Esophagus mucosa (tissue), 1 donor: ENCODE measurements around the gene TSGA10IP. TPM values are rescaled to one million over a fixed set of nuclear protein-coding genes. Genes with fewer than 3 reads are reported as not detected.

Experiments used
- ATAC-seq: fragments of 200-7000 bp; cut with Tn5 transposase; one replicate; pipeline ENCODE4 v1.9.1; 2020
- total RNA-seq: library from RNA; stranded (reverse); gene quantifications from one replicate; pipeline ENCODE4 v1.2.4, GENCODE V29; 2023
- donor health status: DM: yes; HTN: yes; CAD: no.

TSGA10IP gene
- total RNA-seq, 1 donor from 2014 or later: not detected

DNA sequence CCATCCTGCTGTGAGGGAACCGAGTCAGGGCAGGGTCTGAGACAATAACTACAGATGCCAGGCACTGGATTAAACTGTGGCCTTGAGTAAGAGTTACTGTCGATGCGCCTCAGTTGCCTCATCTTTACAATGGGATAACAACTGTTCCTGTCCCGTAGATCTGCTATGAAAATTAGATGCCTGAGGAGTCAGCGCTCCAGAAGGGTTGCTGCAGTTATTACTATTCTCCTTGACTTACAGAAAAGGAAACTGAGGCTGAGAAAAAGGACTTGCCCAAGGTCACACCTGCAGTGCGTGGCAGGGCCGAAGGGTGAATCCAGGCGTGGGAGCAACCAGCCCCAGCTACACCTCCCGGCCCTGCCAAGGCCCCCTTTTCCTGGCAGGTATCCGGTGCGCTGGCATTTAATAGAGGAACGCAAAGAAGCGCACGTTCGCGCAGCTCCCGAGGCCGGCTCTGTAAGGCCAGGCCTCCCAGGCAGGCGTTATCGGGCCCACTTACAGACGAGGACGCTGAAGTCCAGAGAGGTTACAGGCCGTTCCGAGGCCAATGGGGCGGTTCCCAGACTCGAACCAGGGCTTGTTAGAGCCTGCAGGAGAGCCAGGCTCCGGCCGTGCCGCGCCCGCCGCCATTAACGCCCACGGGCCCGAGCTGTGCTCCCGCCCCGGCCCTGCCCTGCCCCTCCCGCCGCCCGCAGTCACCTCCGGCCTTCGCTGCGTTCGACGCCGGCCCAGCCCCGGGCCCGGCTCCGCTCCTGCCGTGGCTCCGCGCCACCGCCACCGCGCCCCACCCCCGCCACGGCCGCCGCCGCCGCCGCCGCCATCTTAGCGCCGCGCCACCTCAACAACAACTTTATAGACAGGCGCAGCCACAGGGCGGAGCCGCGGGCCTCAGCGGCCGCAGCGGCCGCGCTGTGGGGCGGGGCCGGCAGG is 26.8 kb upstream of the TSGA10IP start, which contains the start of gene C11orf68:
Gene C11orf68 (minus strand): TSS at position 852 of the 930 bp plus-strand sequence. CDS start 31 bp downstream, at position 821.
- ATAC-seq: no peak

DNA sequence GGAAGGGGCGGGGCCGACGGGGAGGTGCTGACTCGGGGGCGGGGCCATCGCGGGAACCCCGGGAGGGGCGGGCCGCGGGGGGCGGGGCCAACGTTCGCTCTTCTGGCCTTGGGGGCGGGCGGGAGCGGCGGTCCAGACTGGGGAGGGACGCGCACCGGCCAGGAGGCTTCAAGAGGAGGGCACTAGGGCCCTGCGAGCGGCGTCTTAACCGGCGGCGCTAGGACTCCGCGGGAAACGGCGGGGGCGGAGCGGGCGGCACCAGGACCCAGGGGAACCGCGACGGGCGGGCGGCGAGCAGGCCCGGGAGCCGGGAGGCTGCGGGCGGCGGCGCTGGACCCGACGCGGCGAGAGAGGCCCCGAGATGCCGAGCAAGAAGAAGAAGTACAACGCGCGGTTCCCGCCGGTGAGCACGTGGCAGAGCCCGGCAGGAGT is 26.1 kb upstream of the TSGA10IP start, which contains the start of gene DRAP1:
Gene DRAP1 (plus strand): TSS at position 286 of the 432 bp plus-strand sequence. CDS start 76 bp downstream, at position 362.
- peak; percentile 84 for ATAC-seq

DNA sequence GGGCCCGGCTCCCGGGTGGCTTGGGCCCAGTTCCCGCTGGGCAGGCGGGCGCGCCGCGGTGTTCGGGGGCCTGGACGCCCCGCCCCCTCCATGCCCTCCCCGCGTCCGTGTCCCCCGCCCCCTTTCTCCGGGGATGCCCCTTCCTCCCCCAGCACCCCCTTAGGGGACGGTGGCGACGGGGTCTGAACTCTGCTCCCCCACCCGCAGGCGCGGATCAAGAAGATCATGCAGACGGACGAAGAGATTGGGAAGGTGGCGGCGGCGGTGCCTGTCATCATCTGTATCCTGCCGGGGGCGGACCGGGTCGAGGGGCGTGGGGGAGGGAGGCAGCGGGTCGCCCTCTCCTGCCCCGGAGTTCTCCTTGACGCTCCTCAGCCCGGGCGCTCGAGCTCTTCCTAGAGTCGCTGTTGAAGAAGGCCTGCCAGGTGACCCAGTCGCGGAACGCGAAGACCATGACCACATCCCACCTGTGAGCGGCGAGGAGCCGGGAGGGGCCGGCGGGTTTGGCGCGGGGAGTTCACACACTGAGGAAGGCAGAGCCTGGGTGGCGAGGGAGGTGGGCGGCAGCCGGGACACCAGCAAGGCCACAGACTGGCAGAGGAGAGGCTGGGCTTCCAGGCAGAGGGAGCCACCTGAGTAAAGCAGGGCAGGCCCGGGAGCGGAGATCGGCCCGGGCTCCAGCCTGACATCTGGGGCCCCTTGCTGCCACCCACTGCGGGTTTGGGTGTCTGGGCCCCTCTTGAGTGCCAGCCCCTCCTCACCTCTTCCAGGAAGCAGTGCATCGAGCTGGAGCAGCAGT is 25.5 kb upstream of the TSGA10IP start:
- ATAC-seq: peak; percentile 12

DNA sequence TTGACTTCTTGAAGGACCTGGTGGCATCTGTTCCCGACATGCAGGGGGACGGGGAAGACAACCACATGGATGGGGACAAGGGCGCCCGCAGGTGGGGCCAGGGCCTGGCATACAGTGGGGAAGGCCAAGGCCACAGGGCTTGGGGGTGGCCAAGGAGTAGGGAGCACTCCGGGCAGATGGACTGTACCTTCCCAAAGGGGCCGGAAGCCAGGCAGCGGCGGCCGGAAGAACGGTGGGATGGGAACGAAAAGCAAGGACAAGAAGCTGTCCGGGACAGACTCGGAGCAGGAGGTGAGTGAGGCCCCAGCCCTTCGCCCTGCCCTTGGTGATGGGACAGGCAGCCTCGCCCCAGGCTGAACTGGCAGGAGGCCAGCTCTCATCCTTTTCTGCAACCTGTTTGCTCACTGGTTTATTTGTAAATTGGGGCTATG is 24.9 kb upstream of the TSGA10IP start:
- no peak for ATAC-seq

DNA sequence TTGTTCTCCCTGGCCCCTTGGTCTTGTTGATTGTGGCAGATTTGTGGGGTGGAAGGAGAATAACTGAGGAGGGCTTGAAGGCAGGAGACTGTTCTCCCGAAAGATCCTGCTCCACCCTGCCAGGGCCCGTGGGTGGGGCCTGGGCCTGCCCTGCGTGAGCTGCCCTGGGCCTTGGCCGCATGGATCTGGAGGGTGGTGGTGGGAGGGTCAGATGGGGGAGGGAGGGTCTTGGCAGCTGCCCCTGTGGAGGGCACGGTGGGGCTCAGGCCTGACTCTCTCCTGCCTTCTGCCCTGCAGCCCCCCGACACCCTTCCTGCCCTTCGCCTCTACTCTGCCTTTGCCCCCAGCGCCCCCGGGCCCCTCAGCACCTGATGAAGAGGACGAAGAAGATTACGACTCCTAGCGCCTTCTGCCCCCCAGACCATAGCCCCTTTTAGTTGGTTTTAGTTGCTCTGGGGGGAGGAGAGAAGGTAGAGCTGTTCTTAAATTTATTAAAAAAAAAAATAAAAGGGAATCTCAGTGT is 24.2 kb upstream of the TSGA10IP start:
- no peak for ATAC-seq

DNA sequence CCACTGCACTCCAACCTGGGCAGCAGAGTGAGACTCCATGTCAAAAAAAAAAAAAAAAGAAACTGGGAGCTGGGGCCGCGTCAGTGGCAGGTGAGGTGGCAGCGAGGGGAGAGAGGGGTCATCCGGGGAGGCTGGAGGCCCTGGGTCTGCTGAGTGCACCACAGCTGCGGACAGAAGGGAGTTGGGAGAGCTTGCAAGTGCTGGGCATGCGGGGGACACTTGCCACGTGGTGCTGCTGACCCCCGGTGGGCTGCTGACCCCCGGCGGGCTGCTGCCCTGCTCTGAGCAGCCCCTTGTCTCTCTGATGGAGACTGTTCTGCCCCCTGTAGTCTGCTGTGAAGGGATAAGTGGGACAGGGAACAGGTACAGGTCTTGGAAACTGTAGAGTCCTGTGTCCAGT is 23.4 kb upstream of the TSGA10IP start:
- ATAC-seq: no peak

DNA sequence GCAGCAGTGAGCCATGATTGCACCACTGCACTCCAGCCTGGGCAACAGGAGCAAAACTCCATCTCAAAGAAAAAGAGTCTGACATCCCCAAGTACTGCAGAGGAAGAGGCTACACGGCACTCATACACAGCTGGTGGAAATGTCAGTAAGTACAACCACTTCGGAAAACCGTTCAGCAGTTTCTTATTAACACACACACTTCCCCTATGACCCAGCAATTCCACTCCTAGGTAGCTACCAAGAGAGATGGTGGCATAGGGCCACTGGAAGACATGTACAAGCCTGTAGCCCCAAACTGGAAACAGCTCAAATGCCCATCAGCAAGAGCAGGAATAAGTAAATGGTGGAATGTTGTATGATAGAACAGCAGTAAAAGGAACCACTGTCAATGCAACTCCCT is 22.7 kb upstream of the TSGA10IP start:
- no peak for ATAC-seq

DNA sequence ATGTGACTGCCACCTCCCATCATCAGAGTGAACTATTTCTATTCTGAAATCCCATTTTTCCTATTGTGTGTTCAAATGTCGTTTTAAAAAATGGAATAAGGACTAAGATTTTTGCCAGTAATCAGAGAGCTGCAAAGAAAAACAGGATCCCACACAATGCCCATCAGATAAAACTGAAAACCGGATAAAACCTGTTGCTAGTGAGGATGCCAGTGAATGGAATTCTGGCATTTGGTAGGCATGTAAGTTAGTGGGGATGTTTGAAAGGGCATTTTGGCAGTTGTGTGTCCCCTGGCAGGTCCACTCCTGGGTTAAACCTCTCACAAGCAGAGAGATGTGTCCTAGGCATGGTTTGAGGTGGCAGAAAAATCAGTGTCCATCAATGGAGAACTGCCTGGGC is 19.9 kb upstream of the TSGA10IP start:
- ATAC-seq: no peak

DNA sequence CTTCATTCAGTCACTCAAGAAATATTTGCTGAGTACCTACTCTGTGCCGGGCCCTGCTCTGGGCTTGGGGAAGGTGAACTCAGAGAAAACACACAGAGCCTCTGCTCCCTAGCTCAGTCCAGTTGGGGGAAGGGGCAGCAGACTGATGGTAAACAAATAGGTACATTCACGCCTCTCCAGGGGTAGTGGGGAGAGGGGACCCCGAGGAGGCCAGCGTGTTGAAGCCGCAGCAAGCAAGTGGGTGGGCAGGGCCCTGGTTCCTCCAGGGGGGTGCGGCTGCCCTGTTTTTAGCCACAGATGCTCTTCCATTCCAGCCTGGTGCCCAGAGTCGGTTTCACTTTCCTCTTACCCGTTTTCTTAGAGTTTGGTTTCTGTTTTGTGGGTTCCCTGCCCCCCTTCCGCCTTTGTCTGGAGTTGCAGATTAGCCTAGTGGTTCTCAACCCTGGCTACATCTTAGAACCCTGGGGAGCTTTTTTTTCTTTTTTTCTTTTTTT is 17.3 kb upstream of the TSGA10IP start:
- peak; percentile 24 for ATAC-seq

DNA sequence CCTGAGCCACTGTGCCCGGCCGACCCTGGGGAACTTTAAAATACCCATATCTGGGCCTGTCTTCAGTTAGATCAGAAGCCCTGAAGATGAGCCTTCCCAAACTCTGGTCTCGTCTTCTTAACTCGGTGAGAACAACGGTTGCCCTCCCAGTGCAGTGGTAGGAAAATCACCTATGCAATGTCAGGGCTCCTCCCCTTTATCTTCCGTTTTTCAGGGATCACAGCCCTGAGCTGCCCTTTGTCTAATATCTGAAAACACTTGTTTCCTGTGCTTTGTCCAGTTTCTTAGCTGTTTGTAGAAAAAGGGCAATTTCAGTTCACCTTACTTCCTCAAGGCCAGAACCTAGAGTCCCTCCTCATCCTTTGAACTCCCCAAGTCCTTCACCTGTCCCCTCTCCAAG is 16.6 kb upstream of the TSGA10IP start:
- ATAC-seq: no peak

DNA sequence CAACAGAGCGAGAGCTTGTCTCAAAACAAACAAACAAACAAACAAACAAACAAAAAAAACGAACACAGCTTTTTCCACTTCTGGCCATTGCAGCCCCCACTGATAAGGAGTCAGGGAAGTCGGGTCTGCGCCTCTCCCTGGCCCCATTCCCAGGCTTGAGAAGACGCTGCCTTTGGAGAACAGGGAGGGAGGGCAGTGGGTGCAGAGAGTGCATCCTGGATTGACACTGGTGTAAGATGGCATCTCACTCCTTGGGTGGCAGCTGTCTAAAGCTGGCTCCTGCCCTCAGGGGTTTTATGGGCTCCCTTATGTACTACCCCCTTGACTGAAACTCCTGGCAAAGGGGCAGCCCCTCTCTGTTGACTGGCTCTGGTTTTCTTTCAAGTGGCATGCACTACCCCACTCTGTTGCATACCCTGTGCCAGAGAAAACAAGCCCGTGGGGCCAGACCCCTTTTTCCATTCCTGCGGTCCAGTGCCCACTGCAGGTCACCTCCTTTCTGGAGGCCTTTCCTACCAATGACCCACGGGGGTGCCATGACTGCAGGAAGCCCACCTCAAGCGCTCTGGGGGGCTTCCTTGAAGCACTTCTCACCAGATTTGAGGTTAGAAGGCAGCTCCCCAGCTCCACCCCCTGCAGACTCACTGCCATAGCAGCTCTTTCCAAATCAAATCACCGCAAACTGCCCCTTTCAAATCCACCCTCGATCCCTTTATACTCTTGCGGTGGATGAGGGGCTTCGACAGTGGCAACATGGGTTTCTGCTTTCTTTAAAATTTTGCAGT is 13.3 kb upstream of the TSGA10IP start:
- no peak for ATAC-seq

DNA sequence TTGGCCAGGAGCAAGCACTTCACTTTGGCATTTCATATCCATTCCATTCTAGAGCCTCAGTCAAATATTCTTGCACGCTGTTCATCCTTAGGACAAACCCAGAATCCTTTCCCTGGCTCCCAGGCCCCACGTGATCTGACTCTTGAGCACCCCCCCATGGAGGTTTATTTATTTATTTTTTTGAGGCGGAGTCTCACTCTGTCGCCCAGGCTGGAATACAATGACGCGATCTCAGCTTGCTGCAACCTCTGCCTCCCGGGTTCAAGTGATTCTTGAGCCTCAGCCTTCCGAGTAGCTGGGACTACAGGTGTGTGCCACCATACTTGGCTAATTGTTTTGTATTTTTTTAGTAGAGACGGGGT is 12.7 kb upstream of the TSGA10IP start:
- ATAC-seq: peak; percentile 35

DNA sequence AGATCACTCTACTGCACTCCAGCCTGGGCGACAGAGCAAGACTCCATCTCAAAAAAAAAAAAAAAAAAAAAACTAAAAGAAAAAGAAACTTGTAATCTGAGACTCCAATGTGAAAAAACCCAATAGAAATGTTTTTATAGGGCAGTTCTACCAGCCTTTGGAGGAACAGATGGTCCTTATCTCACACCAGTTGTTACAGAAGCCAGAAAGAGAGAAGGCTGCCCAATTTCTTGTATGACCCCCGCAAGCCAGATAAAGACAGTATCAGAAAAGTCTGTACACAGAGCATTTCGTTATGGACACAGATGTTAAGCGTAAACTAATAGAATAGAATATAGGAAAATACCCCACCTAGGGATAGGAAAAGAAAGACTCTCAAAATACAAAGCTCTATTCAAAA is 11.3 kb upstream of the TSGA10IP start:
- ATAC-seq: no peak

DNA sequence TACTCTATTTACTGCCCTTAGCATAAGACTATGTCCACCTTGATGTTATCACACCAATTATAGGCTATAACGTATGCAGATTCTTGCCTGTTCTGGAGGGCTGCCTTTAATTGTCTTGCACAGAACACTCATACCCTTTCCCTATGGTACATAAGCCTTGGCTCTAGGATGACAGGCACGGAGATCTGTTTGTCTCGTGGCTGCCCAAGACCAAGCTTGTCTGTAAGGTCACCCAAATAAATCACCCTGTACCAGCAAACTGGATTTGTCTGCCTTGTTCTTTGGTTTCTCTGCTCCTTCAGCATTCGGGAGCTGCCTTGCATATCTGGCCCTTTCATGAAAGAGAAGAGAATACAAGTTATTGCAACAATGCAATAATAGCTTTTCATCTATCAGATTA is 7.5 kb upstream of the TSGA10IP start:
- no peak for ATAC-seq

DNA sequence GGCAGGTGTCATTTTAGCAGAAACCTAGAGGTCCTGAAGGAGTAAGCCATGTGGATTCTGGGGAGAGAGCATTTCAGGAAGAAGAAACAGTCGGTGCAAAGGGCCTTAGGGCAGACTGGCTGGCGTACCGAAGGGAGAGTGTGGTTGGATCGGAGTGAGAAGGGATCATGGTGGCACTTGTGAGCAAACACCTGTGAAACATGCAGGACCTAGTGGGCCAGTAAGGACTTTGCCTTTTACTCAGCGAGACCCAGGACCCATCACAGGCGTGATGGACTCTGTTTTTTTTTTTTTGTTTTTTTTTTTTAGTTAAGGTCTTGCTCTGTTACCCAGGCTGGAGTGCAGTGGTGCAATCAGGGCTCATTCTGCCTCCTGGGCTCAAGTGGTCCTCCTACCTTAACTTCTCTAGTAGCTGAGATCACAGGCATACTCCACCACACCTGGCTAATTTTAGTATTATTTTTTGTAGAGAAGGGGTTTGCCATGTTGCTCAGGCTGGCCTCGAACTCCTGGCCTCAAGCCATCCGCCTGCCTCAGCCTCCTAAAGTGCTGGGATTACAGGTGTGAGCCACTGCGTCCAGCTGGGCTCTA is 3.5 kb upstream of the TSGA10IP start:
- no peak for ATAC-seq

DNA sequence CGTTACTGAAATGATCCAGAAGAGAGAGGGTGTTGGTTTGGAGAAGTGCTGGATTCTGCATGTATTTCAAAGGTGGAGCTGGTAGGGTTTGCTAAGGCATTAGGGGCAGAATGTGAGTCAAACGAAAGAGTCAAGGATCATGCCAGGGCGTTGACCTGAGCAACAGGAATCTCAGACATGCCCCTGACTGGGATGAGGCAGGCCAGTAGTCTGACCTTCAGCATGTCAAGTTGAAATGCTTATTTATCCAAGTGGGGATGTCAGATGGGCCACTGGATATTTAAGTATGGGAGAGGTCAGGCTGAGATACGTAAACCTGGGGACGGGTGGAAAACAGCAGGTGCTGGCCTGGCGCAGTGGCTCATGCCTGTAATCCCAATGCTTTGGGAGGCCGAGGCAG is 2.7 kb upstream of the TSGA10IP start:
- no peak for ATAC-seq

DNA sequence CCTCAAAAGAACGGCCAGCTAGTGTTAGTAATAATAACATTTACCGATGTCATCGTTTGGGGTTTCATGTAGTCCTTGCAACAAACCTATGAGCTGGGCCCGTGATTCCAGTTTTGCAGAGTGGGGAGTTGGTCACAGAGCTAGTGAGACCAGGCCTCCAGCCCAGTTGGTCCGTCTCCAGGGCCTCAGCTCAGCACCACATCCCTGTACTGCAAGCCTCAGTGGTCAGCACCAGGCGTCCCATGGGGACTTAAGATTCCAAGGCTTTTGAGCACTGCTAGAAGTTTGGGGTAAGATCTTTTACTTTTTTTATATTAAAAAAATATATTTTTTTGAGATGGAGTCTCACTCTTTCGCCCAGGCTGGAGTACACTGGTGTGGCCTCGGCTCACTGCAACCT is 1.1 kb upstream of the TSGA10IP start:
- ATAC-seq: no peak

DNA sequence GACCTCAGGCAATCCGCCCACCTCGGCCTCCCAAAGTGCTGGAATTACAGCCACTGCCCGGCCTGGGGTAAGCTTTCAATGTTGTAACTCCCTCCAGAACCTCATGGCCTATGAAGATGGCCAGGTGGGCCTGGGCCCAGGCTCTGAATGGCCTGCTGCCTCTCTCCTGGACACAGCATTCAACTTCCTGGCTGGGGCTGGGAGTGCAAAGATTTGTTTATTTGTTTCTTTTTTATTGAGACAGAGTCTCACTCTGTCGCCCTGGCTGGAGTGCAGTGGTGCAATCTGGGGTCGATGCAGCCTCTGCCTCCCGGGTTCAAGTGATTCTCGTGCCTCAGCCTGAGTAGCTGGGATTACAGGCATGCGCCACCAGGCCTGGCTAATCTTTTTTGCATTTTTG is 513 bp upstream of the TSGA10IP start:
- no peak for ATAC-seq

DNA sequence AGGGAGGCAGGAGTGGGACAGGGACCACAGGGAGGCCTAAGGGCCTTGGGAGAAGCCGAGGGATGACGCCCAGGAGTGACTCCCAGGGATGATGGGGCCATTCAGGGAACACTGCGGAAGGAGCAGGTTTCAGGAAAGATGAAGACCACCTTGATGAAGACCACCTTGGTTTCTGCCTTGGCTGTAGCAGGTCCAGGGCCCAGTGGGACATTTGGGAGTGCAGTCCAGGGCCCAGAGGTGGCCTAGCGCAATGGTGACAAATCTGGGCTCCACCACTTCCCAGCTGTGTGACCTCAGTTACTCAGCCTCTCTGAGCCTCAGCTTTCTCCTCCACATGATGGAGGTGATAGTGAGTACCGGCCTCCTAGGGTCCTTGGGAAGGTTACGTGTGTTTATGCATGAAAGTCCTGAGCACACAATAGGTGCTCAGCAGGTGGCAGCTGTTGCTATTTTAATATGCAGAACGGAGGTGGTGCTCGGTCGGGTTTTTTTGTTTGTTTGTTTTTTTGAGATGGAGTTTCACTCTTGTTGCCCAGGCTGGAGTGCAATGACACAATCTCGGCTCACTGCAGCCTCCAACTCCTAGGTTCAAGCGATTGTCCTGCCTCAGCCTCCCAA is 770 bp downstream of the TSGA10IP start:
- ATAC-seq: no peak

DNA sequence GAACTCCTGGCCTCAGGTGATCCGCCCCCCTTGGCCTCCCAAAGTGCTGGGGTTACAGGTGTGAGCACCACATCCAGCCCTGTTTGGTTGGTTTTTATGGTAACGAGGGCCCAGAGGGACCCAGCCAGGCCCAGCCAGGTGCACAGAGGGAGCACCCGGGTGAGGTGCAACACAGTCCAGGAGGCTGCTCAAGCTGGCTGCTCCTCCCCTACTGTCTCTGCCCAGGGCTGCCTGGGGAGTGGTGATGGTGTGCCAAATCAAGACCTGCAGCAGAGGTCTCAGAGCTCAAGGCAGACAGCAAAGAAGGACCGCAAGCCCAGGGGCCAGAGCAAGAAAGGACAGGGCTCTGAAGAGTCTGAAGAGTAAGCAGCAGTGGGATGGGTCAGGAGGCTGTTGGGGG is 1.4 kb downstream of the TSGA10IP start:
- no peak for ATAC-seq

DNA sequence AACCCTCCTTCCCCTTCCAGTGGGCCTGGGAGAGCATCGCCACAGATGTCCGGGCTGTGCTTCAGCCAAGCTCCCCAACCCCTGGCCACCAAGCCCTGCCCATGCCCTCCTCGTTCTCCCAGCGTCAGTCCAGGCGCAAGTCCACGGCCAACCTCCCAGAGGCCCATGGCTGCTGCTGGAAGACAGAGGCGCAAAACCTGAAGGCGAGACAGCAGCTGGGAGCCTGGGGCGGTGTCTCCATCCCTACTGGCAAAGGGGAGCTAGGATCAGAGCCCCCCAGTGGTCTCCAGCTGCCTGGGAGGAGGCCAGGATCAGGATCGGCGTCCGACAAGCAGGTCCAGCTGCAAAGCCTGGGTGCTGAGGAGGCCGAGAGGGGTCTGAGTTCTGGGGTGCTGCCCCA is 1.9 kb downstream of the TSGA10IP start:
- no peak for ATAC-seq
